ENCODE data around the gene CTNNA2.

Gene CTNNA2

GRCh38 chr2:79935771-79936657 lies 423.2 kb downstream of the CTNNA2 start:
- no peak for DNase-seq (ENCODE audit: low read depth)

DNA sequence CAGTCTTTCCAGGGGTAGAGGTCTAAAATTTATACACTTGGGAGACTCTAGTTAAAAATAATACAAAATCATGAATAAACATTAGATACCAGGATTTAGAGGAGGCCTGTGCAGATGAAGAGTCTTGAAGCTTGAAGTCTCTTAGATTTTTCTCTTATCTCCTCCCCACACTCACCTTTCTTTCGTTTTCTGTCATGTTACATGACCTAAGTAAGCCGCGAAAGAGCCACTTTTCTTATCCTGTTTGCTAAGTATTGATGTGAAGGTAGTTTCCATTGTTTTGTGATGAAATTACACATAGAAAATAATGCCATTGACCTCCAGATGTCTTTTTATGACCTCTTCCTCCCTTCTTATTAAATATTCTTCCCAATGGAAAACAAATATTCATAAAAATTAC lies 423.9 kb downstream of the CTNNA2 start:
- DNase-seq (ENCODE audit: low read depth) = no peak

DNA sequence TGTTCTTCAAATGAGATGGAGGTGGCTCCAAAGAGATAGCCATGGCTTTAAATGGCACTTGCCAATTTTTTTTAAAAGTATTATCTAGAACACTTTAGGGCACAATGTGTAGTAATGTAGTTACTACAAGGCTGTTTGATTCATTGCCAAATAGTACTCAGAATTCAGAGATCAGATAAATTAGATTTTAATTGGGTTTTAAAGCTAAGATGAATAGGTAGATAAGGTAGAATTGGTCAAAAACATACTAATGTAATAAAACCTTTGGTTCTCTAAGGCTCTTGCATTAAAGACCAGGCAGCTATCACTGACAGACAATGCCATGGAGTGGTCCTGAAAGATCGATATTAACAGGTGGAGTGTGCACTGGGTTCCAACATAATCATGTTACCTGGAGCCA lies 425.8 kb downstream of the CTNNA2 start:
- DNase-seq (ENCODE audit: low read depth) = no peak

DNA sequence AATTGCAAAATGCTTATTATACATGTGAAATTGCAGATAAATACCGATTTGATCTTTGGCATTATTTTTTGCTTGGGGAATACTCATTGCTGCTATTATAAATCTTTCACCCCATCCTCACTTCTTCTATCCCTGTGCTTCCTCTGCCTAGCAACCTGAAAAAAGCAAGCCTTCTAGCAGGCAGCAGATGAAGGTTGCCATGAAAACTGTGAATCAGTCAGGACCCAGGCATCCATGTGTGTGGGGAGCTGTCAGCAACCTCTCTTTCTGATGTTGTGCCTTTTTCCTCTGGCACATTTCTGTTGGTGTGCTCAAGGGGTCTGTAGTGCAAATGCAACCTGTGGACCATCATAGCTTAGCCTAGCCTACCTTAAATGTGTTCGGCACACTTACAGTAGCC lies 427.5 kb downstream of the CTNNA2 start:
- DNase-seq (ENCODE audit: low read depth) = no peak

DNA sequence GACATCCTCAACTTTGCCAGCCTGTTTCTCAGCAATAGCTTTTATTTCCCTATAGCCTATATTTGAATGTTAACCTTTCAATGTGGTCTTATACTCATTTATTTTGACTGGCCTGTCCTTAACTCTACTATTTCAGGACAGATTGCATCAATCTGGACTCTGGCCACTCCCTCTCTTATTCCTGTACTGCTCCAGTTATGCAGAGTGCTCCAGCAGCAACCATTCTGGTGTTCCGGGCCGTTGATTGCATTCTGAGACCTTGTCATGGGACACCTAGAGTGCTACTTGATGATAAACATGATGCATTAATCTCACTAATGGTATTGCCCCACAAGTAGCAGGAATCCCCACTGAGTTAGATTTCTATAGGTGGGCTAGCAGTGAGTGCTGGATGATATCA lies 428.3 kb downstream of the CTNNA2 start:
- DNase-seq (ENCODE audit: low read depth) = no peak

- DNase-seq (ENCODE audit: low read depth) = no peak
Observed at GRCh38 chr2:79944205-79944604, 431.4 kb downstream of the CTNNA2 start.

- DNase-seq (ENCODE audit: low read depth) = no peak
Observed at GRCh38 chr2:79945653-79946445, 433.0 kb downstream of the CTNNA2 start.

GRCh38 chr2:79947751-79948150 lies 434.9 kb downstream of the CTNNA2 start:
- no peak for DNase-seq (ENCODE audit: low read depth)

DNA sequence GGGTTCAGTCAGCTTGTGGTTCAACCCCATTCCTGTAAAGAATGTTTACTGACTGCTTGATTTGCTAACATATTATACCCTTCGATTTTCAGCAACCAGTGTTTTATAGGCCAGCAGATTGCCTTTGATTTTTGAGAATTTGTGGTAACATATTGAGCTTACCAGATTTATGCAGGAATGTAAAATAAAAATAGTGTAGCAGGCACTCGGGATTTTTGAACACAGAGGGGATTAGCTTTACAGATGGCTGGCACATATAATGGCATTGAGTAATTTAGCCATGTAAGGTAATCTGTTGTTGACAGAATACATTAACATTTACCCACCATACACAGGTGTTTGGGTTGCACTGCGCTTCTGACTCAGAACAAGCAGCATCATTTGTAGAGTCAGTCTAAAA lies 437.7 kb downstream of the CTNNA2 start:
- DNase-seq (ENCODE audit: low read depth) = no peak

DNA sequence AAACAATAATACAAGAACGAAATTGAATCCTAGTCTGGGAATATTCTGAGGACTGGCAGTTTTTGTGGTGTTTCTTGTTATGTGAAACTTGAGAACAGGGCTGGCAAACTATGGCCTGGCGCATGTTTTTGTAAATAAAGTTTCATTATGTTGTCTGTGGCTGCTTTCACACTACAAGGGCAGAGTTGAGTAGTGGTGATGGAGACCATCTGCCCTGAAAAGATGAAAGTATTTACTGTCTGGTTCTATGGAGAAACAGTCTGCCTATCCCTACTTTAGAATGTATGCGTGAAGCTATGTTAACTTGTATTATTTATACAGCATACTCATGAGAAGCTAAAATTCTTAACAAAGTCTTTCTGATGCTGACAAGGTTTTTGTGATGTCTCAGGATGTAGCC lies 439.8 kb downstream of the CTNNA2 start:
- no peak for DNase-seq (ENCODE audit: low read depth)

DNA sequence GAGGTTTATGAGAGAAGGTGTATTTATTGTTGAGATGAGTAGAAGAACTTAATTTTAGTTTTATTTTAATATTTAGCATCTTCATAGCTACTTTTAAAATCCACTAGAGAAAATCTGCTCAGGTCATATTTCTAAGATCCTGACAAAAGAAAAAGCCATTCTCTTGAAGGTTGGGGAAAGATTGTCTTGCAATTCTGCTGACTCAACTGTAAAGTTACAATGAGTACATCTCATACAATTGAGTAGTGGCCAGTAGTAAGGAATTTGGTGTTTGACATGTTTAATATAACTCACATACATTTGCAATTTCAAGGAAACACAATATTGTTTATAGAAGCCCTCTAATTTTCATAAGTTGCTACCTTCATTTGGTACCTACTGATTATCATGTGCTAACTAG lies 447.2 kb downstream of the CTNNA2 start:
- no peak for DNase-seq (ENCODE audit: low read depth)

DNA sequence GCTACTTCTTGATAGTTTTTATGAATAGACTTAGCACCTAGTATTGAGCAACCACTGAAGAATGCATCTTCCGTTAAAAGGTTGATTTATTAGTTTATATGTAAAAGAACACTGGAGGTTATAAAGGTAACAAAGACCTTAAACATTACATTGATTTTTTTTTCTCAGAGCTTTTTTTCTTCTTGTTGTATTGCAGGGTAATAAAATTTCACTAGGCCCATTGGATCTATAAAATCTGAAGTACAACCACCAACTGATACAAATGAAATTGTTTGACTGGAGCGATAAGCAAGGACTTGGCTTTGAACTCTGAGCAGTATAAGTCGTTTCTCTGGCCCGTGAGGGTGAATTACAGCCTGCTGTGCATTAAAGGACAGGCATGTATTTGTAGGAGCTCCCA lies 447.7 kb downstream of the CTNNA2 start:
- no peak for DNase-seq (ENCODE audit: low read depth)

DNA sequence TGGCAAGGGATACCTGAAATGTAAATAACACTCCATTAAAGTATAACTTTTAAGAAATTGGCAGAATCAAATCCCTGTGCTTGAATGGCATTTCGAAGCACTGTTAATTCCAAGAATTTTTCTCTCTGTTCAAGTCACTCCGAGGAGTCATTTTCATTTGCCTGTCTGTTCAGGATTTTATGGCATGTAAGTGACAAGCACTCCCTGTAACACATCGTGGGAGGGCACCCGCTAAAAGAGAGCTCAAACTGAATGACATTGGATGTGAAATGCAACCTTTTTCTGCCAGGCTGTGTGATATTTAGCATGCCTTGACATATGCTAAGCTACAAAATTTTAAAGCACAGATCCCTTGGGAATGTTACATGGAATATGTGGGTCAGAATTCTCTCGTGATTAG lies 452.1 kb downstream of the CTNNA2 start:
- DNase-seq (ENCODE audit: low read depth) = no peak

DNA sequence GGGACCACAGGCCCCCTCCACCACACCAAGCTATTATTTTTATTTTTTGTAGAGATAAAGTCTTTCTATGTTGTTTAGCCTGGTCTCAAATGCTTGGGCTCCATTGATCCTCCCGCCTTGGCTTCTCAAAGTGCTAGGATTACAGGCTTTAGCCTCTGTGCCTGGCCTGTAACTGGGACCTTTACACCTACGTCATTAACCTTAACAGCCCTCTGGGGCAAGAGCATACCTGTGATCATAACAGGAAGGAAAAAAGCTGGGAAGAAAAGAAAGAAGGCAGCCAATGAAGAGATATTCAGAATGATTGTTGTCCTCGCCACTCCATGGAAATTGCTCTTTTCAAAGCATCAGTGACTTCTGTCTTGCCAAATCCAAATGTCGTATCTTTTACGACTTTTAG lies 453.5 kb downstream of the CTNNA2 start:
- no peak for DNase-seq (ENCODE audit: low read depth)

DNA sequence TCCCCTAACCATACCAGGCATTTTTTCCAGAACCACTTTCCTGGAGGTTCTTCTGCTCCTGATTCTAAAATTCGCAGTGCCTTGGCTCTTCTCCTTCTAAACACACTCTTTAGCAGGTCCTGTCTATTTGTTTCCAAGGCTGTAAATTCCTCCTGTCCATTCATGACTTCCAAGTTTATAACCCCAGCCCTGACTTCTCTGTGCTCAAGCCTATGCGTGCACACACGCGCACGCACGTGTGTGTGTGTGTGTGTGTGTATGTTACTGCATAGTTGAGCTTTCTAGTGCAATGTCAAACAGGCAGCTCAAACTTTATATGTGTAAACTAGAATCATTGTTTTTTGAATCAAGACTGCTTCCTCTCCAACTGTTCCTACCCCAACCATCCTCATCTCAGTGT lies 454.0 kb downstream of the CTNNA2 start:
- DNase-seq (ENCODE audit: low read depth) = no peak

DNA sequence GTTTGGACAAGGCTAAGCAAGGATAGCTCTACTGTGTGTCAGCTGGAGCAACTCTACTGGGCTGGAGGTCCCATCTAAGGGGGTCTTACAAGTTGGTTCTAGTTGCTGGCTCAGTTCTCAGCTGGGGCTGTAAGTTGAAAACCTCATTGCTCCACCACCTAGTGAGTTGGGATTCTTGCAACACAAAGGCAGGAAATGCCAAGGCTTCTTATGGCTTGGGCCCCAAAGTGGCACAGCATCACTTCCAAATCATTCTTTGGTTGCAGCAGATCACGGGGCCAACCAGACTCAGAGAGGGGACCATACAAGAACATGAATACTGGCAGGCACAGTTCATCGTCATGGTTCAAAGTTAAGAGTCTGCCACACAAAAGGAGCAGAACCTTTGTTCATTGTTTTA lies 459.0 kb downstream of the CTNNA2 start:
- no peak for DNase-seq (ENCODE audit: low read depth)

- DNase-seq (ENCODE audit: low read depth) = no peak
Observed at GRCh38 chr2:79972661-79973060, 459.8 kb downstream of the CTNNA2 start.

DNA sequence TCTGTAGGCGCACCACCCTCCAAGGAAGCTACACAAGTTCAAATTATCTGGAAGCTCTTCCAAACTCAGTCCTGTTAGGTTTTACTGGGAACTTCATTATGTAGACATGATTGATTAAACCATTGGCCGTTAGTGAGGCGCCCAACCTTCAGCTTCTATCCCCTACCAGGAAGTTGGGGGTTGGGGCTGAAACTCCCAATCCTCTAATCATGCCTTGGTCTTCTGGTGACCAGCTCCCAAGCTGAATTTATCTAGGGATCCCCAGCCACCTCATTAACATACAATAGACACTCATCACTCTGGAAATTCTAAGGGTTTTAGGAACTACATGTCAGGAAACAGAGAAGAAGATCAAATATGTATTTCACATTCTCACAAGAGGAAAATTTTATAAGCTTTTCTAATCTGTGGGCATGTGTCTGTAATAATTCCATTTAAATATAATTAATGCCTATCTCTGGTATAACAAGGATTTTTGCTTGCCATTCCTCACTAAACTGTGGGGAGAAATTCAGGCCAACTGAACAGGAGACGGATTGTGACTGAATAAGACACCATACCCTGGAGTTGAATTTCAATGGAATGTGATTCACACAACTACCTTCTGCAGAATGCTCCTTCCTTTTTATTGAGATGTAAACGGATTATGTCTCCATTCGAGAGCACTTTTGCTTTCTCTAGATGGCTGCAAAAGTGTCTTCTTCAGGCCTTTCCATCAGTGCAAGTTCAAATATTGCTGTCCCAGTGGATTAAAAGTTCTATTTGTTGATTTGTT lies 463.1 kb downstream of the CTNNA2 start:
- DNase-seq (ENCODE audit: low read depth) = no peak

GRCh38 chr2:79977792-79978191 lies 464.9 kb downstream of the CTNNA2 start:
- DNase-seq (ENCODE audit: low read depth) = no peak

- no peak for DNase-seq (ENCODE audit: low read depth)
Observed at GRCh38 chr2:79980116-79980515, 467.3 kb downstream of the CTNNA2 start.

GRCh38 chr2:79980816-79981215 lies 468.0 kb downstream of the CTNNA2 start:
- no peak for DNase-seq (ENCODE audit: low read depth)

DNA sequence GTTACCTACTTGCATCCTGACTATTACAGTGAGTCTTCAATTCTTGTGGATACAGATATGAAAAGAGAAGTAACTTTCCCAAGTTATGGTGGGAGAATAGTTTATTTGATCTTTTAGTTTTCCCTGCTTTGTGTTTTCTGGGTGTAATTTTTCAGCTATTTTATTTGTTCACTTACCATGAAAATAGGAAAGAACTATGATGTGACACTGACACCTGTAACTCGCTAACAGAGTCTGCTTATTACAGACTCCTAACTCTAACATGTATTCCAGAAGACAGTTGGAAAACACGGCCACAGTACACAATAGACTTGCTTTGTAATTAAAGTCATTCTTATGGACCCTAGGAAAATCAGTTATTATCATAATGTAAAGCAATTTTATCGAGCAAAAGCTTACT lies 468.5 kb downstream of the CTNNA2 start:
- DNase-seq (ENCODE audit: low read depth) = no peak

DNA sequence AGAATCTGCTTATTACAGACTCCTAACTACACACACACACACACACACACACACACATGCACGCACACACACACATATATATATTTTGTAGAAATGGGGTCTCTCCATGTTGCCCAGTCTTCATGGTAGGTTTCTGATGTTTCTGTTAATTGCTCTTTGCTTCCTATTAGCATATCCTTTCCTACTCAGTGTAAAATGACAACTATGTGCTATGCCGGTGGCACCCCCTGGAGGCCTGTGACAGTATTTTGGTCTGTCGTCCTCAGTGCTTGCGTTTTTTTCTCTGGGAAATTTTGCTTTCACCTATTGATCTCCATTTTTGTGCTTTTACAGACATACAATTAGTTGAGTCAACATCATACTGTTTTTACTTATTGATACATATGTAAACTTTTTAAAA lies 469.6 kb downstream of the CTNNA2 start:
- no peak for DNase-seq (ENCODE audit: low read depth)

Data from stimulated activated CD8-positive, alpha-beta memory T cell treated with anti-CD3 and anti-CD28 coated beads, Interleukin-15, amount 100 ng/mL, for 1 hour (primary cell).